K562 (cell line): ENCODE data around the gene CACNA1A. TPM values are rescaled to one million over a fixed set of nuclear protein-coding genes. Genes with fewer than 3 reads are reported as not detected.

Experiments
- ATAC-seq: fragments of 200-7000 bp; cut with Tn5 transposase; 3 replicates; pipeline ENCODE4 v1.9.1; 2020; ENCODE audit warnings: moderate library complexity
- BruUV-seq: library from RNA; stranded (reverse); fragments of 400-500 nt; replicated peaks from 2 replicates; lab custom pipeline; 2021; lab: Mats Ljungman, UMichigan
- CTCF ChIA-PET: fragments of 300-600 bp; formaldehyde crosslinking; extraction: SDS; loops from one replicate; lab custom pipeline; 2021; ENCODE audit warnings: low intra/inter-chr PET ratio; lab: Yijun Ruan, JAX
- POLR2A ChIA-PET: fragments of 300-600, 350-650 bp; sonication (Branson Sonifier 250); formaldehyde crosslinking; extraction: SDS; loops from one replicate; lab custom pipeline; 2021; ENCODE audit warnings: antibody characterized with exemption, inconsistent platforms; lab: Yijun Ruan, JAX
- DNase-seq, 4 experiments: peaks; one replicate each; pipeline versions ENCODE4 v3.0.0 to v3.0.0-alpha.2; 2011 to 2018; ENCODE audit warnings: low spot score in 3 of 4, mixed read lengths in 3 of 4; ENCODE audit errors: extremely low read depth in 1 of 4
- FAIRE-seq: peaks from 2 replicates; lab custom pipeline; 2011; peaks lifted over from hg19 to GRCh38; lab: Jason Lieb, UNC
- H2AFZ ChIP-seq: 2 replicates; pipeline ENCODE4 v1.6.0; 2011; ENCODE audit warnings: low read depth, low read length, control low read depth, inconsistent platforms
- H3K27ac ChIP-seq: fragments of 200-600 bp; 3 replicates; pipeline ENCODE4 v1.8.0; 2011; ENCODE audit warnings: low read depth, mild to moderate bottlenecking, control low read depth, inconsistent platforms, low read length, moderate library complexity, mixed read lengths; ENCODE audit errors: extremely low read depth
- H3K27me3 ChIP-seq, 2 experiments: fragments of 300-600 bp in 1 of 2; 2 replicates in 1 of 2; 3 replicates in 1 of 2; pipeline versions ENCODE4 v1.6.0 to v1.8.0; 2011; ENCODE audit warnings: inconsistent platforms in 2 of 2, low read length in 2 of 2, mild to moderate bottlenecking in 1 of 2, mixed read lengths in 1 of 2, moderate library complexity in 1 of 2; ENCODE audit not compliant: control insufficient read depth in 2 of 2, insufficient read depth in 2 of 2
- H3K36me3 ChIP-seq: fragments of 300-600 bp; 3 replicates; pipeline ENCODE4 v1.8.0; 2011; ENCODE audit warnings: mild to moderate bottlenecking, low read length, inconsistent platforms; ENCODE audit not compliant: control insufficient read depth, insufficient read depth
- H3K4me1 ChIP-seq, 2 experiments: fragments of 200-600 bp in 1 of 2; replicated peaks in 1 of 2; 2 replicates in 1 of 2; 3 replicates in 1 of 2; pipeline versions ENCODE4 v1.5.1 to v1.8.0; 2011; ENCODE audit warnings: inconsistent platforms in 2 of 2, low read length in 2 of 2, mild to moderate bottlenecking in 1 of 2, mixed read lengths in 1 of 2, moderate library complexity in 1 of 2; ENCODE audit not compliant: control insufficient read depth in 2 of 2, insufficient read depth in 2 of 2
- H3K4me2 ChIP-seq: 2 replicates; pipeline ENCODE4 v1.6.1; 2011; ENCODE audit warnings: low read length, control low read depth, inconsistent platforms, mixed read lengths; ENCODE audit not compliant: insufficient read depth
- H3K4me3 ChIP-seq: fragments of 200-600 bp; sonication (generic), shearing (Covaris generic); 2 replicates; pipeline ENCODE4 v1.5.1; 2016; ENCODE audit warnings: control low read depth, inconsistent platforms
- H3K79me2 ChIP-seq: fragments of 200-600 bp; 3 replicates; pipeline ENCODE4 v1.8.0; 2011; ENCODE audit warnings: low read length, inconsistent platforms; ENCODE audit not compliant: control insufficient read depth, insufficient read depth
- H3K9ac ChIP-seq, 2 experiments: 2 replicates each; pipeline versions ENCODE4 v1.6.0 to v1.6.1; 2011; ENCODE audit warnings: low read depth in 2 of 2, low read length in 2 of 2, control low read depth in 1 of 2, inconsistent platforms in 1 of 2, mild to moderate bottlenecking in 1 of 2, mixed read lengths in 1 of 2; ENCODE audit not compliant: insufficient read depth in 1 of 2
- H3K9me1 ChIP-seq: one replicate; pipeline ENCODE4 v1.6.0; 2011; ENCODE audit warnings: inconsistent platforms, mild to moderate bottlenecking, low read length, moderate library complexity; ENCODE audit not compliant: control insufficient read depth, insufficient read depth
- H3K9me3 ChIP-seq: replicated peaks from 2 replicates; pipeline ENCODE4 v1.5.1; 2011; ENCODE audit warnings: low read depth, low read length, inconsistent platforms; ENCODE audit not compliant: control insufficient read depth, insufficient read depth
- H4K20me1 ChIP-seq: replicated peaks from 2 replicates; pipeline ENCODE4 v1.6.1; 2011; ENCODE audit warnings: low read length, inconsistent platforms, mixed read lengths; ENCODE audit not compliant: control insufficient read depth, insufficient read depth
- ARID2 ChIP-seq: fragments of 450-650 bp; IDR thresholded peaks from 2 replicates; pipeline ENCODE4 v1.6.1; 2017; ENCODE audit warnings: antibody characterized with exemption, mild to moderate bottlenecking
- CBX1 ChIP-seq: sonication (generic); IDR thresholded peaks from 2 replicates; pipeline ENCODE4 v1.6.1; 2016; ENCODE audit warnings: antibody characterized with exemption, low read depth, mild to moderate bottlenecking
- CBX8 ChIP-seq: fragments of 200-600 bp; sonication (generic); IDR thresholded peaks from 2 replicates; pipeline ENCODE4 v1.6.1; 2012; ENCODE audit warnings: borderline replicate concordance, mixed run types, low read depth, mild to moderate bottlenecking, moderate library complexity, mixed read lengths, low read length, control low read depth, inconsistent platforms; ENCODE audit not compliant: poor library complexity, severe bottlenecking; ENCODE audit errors: extremely low read depth
- RAD21 ChIP-seq, 2 experiments: fragments of 250-450 bp in 1 of 2; fragments of 450-650 bp in 1 of 2; sonication (Bioruptor Pico) in 1 of 2; formaldehyde crosslinking in 1 of 2; IDR thresholded peaks in 1 of 2; conservative IDR thresholded peaks in 1 of 2; 2 replicates each; pipeline versions ENCODE4 v1.4.0 to v1.8.0; 2020 to 2022; ENCODE audit warnings: mild to moderate bottlenecking in 2 of 2, moderate library complexity in 1 of 2
- RBM39 ChIP-seq: fragments of 200-400 bp; formaldehyde crosslinking; optimal IDR thresholded peaks from 2 replicates; pipeline ENCODE3; 2018; ENCODE audit warnings: low read depth, low read length
- RCOR1 ChIP-seq, 2 experiments: IDR thresholded peaks; 2 replicates each; pipeline ENCODE4 v1.6.1; 2012; ENCODE audit warnings: low read depth in 2 of 2, low read length in 2 of 2, borderline replicate concordance in 1 of 2, improper control_type of control experiment in 1 of 2
- ZNF24 ChIP-seq: fragments of 450-650 bp; IDR thresholded peaks from 2 replicates; pipeline ENCODE4 v1.6.1; 2016
- WGBS: fragments of 100-300 bp; shearing (Covaris generic); methylation state at CpG from one replicate; pipeline ENCODE4 v1.1.6; 2016; ENCODE audit warnings: low coverage, mixed read lengths; ENCODE audit not compliant: insufficient coverage; ENCODE audit errors: missing lambda C conversion rate; 5-methylcytosine and 5-hydroxymethylcytosine counted together
- in situ Hi-C: fragments of 300-500 bp; cut with MboI; formaldehyde crosslinking; loops from 4 replicates; pipeline ENCODE4 v1.15.0; 2018; ENCODE audit warnings: inconsistent platforms, mixed read lengths
- intact Hi-C: fragments of 100-400 bp; cut with micrococcal nuclease; formaldehyde crosslinking; loops from 2 replicates; pipeline ENCODE4 v1.14.2; 2022
- polyA plus RNA-seq, 8 experiments: library from polyadenylated mRNA; depleted of rRNA in 4 of 8; stranded (reverse) in 5 of 8; unstranded in 3 of 8; fragments of >200 nt; fragmentation: Nextera tagmentation in 2 of 8; fragmentation: Illumina TruSeq in 1 of 8; extraction: Ambion mirVana in 2 of 8; extraction: Trizol in 1 of 8; gene quantifications; 2 replicates each; pipeline versions ENCODE4 v1.2.1 to v1.2.3, GENCODE V29; 2011 to 2014; ENCODE audit warnings: inconsistent platforms in 1 of 8, missing spikeins in 1 of 8
- total RNA-seq, 7 experiments: library from RNA; depleted of rRNA in 6 of 7; stranded (reverse); fragments of >200 nt in 6 of 7; fragmentation: Illumina TruSeq in 2 of 7; extraction: Trizol in 2 of 7; gene quantifications; 2 replicates each; pipeline versions ENCODE4 v1.2.1 to v1.2.3, GENCODE V29; 2011 to 2021; ENCODE audit warnings: low replicate concordance in 1 of 7
- TF ChIP-seq, protein P1 (sequence below): fragments of 450-650 bp; formaldehyde crosslinking; IDR thresholded peaks from 2 replicates; pipeline ENCODE4 v1.4.0; 2020; ENCODE audit warnings: mild to moderate bottlenecking, moderate library complexity
- TF ChIP-seq, protein P2 (sequence below), 2 experiments: IDR thresholded peaks; 2 replicates each; pipeline ENCODE4 v1.6.1; 2012; ENCODE audit warnings: improper control_type of control experiment in 2 of 2, low read depth in 2 of 2, low read length in 2 of 2, borderline replicate concordance in 1 of 2

CACNA1A gene
- total and polyA plus RNA-seq, 9 of the 15 experiments (the other 6 are each of a cell fraction or from before 2014, with no cell fraction given) = 0.03 to 0.20 (median 0.09) TPM; not detected in 1

DNA sequence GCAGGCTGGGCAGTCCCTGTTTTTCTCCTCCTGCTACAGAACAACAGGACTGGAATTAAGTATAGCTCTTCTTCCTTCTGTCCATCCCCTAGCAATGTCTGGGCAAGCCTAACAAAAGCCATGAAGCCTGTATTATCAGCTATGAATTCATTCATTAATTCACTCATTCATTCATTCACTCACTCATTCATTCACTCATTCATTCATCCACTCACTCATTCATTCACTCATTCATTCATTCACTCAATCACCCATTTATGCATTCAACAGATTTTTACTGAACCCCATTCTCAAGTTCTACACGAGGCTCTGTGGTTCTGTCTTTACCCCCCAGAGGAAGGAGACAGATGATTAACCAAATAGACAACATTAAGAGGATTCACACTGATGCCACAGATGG is 69.9 kb downstream of the CACNA1A start:
- ChIA-PET POLR2A (interaction anchor here (0.7 kb wide), 1 partner anchor 99 kb away, joined by 3 read pairs; no protein-coding TSS in a partner anchor), CTCF (no interaction called here)
- Histone ChIP-seq H2AFZ (no peak overlapping the region), H3K27me3 (no peaks in the 10 kb centered on the region), H4K20me1 (no peaks in the 10 kb centered on the region; the same call in 1 of the 2 replicates), H3K4me1 (no peaks in the 10 kb centered on the region), H3K79me2 (no peaks in the 10 kb centered on the region), H3K36me3 (no peaks in the 10 kb centered on the region), H3K9me3 (no peaks in the 10 kb centered on the region), H3K27ac (no peak overlapping the region), H3K4me3 (no peak overlapping the region), H3K9ac (no peak overlapping the region), H3K9me1 (no peaks in the 10 kb centered on the region), H3K4me2 (no peak overlapping the region)
- ATAC-seq (no peak), FAIRE-seq (no peak), DNase-seq (no peak)
- WGBS = 0% methylated on average over 1 of the region's 1 CpG
- TF ChIP-seq CBX1 (no peak), RBM39 (no peak), ZNF24 (peak; percentile 99)
- intact Hi-C loops (no loop called here), in situ Hi-C loops (no loop called here)
- BruUV-seq = no TSS peak

DNA sequence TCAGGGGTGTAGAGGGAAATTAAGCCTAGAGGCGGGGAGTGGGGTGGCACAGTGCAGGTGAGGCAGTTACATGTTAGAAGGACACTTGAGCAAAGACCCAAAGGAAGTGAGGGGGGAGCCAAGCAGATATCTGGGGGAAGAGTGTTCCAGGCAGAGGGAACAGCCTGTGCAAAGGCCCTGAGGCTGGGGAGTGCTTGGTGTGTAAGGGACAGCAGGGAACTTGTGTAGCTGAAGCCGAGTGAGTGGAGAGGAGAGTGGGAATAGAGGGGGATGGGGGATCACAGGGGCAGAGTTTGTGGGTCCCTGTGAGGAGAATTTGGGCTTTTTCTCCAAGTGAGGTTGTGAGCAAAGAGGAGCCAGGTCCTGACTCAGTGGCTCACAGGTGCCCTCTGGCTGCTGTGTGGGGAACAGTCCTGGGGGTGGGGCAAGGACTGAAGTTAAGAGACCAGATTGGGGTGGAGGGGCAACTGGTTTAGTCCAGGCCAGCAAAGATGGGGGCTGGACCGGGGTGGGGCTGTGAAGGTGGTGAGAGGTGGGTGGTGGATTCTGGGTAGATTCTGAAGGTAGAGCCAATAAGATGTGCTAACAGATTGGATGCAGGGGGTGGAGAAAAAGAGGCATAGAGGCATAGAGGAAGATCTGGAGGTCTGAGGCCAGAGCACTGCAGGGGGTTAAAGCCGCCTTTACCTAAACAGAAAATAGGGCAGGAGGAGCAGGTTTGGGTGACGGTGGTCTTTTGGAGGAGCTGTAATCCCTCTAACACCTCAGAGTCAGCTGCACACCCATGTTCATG is 75.3 kb downstream of the CACNA1A start:
- intact Hi-C loops = loop anchor here (1.0 kb wide), 2 partner anchors 65 to 154 kb away; no protein-coding TSS in a partner anchor
- WGBS = 0% methylated on average over 5 of the region's 5 CpGs
- no TSS peak for BruUV-seq
- DNase-seq (peak; percentile 56 to 76 (median 62)), ATAC-seq (peak; percentile 92), FAIRE-seq (peak; percentile 94)
- Histone ChIP-seq H3K4me2 (no peak overlapping the region), H3K9me1 (no peaks in the 10 kb centered on the region), H3K79me2 (no peaks in the 10 kb centered on the region), H4K20me1 (no peaks in the 10 kb centered on the region), H3K27ac (no peak overlapping the region), H3K4me3 (no peak overlapping the region), H3K27me3 (peaks cover 0 to 5% of the 10 kb centered on the region in 2 experiments; a peak in 1 of 5 replicates), H2AFZ (no peak overlapping the region), H3K9me3 (no peaks in the 10 kb centered on the region), H3K4me1 (no peaks in the 10 kb centered on the region; a peak in 2 of 5 replicates), H3K9ac (no peak overlapping the region), H3K36me3 (no peaks in the 10 kb centered on the region)
- in situ Hi-C loops = no loop called here
- POLR2A ChIA-PET = no interaction called here
- CTCF ChIA-PET = interaction anchor here (0.6 to 4.8 kb wide), 4 partner anchors 64 to 161 kb away, joined by 4 to 53 read pairs (median 20); no protein-coding TSS in a partner anchor
- TF ChIP-seq, protein P1, sequence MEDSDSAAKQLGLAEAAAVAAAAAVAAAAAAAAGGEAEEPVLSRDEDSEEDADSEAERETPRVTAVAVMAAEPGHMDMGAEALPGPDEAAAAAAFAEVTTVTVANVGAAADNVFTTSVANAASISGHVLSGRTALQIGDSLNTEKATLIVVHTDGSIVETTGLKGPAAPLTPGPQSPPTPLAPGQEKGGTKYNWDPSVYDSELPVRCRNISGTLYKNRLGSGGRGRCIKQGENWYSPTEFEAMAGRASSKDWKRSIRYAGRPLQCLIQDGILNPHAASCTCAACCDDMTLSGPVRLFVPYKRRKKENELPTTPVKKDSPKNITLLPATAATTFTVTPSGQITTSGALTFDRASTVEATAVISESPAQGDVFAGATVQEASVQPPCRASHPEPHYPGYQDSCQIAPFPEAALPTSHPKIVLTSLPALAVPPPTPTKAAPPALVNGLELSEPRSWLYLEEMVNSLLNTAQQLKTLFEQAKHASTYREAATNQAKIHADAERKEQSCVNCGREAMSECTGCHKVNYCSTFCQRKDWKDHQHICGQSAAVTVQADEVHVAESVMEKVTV = 0 out of 2 replicates have a peak, but pooled peaks have one; percentile 24
- TF ChIP-seq RAD21 (CRISPR knock-in tag; conservative IDR thresholded peaks at IDR 0.05 in 1 of 2, IDR thresholded peaks at IDR 0.05 in 1 of 2) (peak; percentile 44 to 77), CBX8 (no peak), ARID2 (peak; percentile 83; the same call in 1 of the 2 replicates), RCOR1 (IDR thresholded peaks at IDR 0.05; ENCODE audit: borderline replicate concordance in 1 of 2, low read depth in 2 of 2, low read length in 2 of 2) (0 out of 4 replicates have a peak, but pooled peaks of 1 of the 2 experiments have one; percentile 12)
- TF ChIP-seq, protein P2, sequence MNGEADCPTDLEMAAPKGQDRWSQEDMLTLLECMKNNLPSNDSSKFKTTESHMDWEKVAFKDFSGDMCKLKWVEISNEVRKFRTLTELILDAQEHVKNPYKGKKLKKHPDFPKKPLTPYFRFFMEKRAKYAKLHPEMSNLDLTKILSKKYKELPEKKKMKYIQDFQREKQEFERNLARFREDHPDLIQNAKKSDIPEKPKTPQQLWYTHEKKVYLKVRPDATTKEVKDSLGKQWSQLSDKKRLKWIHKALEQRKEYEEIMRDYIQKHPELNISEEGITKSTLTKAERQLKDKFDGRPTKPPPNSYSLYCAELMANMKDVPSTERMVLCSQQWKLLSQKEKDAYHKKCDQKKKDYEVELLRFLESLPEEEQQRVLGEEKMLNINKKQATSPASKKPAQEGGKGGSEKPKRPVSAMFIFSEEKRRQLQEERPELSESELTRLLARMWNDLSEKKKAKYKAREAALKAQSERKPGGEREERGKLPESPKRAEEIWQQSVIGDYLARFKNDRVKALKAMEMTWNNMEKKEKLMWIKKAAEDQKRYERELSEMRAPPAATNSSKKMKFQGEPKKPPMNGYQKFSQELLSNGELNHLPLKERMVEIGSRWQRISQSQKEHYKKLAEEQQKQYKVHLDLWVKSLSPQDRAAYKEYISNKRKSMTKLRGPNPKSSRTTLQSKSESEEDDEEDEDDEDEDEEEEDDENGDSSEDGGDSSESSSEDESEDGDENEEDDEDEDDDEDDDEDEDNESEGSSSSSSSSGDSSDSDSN (IDR thresholded peaks at IDR 0.05; ENCODE audit: borderline replicate concordance in 1 of 2, low read depth in 2 of 2, low read length in 2 of 2) = no peak
